Coronary artery (tissue), 2 donors: ENCODE measurements around the gene PRKCE.

Experiments
- DNase-seq: peaks from one replicate; pipeline ENCODE4 v3.0.0-alpha.2; 2017; ENCODE audit warnings: low spot score
- H3K27ac ChIP-seq, 2 donors: fragments of 200-600 bp; sonication (generic); one replicate each; pipeline ENCODE4 v1.5.1; 2016 to 2019
- H3K4me3 ChIP-seq: fragments of 200-600 bp; sonication (generic); 2 replicates; pipeline ENCODE4 v1.5.1; 2016; ENCODE audit warnings: mild to moderate bottlenecking, moderate library complexity
- TF ChIP-seq, protein P1 (sequence below): fragments of 200-600 bp; sonication (generic); IDR thresholded peaks from one replicate; pipeline ENCODE4 v1.5.1; 2019; ENCODE audit warnings: antibody characterized with exemption

The PRKCE gene

DNA sequence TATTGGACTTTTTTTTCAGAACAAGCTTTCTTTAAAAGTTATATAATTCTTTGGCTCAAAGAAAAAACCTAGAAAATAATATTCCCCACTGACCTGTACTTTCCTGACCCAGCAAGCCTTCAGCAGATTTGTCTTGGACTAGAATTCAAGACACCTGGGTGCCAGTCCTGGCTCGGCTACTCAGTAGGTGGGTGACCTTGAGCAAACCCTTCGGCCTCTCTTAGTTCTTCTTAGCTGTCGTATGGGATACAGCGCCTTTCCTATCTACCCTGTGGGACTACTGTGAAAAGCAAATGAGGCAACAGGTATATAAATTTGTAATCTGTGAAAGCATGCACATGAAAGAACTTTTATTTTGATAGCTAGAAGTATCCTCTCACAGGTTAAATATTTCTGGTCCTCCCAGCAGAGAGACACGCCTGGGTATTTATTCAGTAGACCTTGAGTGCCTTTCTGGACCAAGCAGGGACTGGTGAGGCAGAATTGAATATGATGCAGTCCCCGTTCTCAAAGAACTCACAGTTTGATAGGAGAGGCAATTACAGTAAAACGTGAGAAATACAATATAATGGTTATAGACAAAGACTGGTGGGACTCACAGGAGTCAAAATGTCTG is 576.3 kb downstream of the PRKCE start:
- H3K4me3 ChIP-seq = no peak overlapping the region
- no peak overlapping the region for H3K27ac ChIP-seq
- TF ChIP-seq, protein P1, sequence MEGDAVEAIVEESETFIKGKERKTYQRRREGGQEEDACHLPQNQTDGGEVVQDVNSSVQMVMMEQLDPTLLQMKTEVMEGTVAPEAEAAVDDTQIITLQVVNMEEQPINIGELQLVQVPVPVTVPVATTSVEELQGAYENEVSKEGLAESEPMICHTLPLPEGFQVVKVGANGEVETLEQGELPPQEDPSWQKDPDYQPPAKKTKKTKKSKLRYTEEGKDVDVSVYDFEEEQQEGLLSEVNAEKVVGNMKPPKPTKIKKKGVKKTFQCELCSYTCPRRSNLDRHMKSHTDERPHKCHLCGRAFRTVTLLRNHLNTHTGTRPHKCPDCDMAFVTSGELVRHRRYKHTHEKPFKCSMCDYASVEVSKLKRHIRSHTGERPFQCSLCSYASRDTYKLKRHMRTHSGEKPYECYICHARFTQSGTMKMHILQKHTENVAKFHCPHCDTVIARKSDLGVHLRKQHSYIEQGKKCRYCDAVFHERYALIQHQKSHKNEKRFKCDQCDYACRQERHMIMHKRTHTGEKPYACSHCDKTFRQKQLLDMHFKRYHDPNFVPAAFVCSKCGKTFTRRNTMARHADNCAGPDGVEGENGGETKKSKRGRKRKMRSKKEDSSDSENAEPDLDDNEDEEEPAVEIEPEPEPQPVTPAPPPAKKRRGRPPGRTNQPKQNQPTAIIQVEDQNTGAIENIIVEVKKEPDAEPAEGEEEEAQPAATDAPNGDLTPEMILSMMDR = no peak
- DNase-seq = no peak

DNA sequence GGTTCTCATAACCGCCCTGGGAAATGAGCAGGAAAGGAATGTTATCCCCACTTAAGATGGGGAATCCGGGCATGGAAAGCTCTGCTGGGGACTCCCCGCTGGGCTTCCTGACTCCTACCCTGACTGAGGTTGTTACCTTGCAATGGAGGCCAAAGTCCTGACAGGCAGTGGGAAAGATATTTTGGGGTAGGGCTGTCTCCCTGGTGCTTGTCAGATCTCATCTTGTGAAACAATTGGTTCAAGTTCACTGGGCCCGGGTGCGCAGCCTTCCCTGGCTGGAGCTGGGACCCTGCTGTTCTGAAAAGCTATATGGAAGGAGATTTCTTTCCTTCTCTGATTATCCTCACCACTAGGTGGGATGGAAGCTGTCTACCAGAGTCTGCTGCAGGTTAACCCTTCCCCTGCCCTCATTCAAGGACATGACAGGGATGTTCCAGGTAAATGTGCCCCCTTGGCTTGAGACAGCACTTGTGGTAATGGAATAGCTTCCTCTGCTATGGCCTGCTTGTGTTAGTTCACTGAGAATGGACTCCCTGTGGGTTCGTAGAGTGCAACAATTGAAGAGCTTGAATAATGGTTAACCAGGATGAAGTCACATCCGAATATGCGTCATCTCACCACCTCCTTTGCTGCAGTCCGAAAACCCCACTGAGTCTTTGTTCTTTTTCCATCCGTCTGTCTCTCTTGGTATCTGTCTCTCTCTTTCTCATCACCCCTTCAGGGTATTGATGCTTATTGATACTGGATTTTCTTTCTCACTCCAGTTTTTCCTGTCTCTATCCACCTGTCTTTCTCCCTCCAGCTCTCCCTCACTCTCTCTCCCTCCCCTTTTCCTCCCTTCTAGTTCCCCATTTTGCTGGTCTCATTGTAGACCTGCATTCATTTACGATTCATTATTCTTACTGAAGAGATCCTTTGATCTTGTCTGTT is 577.9 kb downstream of the PRKCE start:
- TF ChIP-seq, protein P1 = no peak
- Histone ChIP-seq H3K27ac (peak overlapping the region in 1 of 2 donors; percentile 44), H3K4me3 (no peak overlapping the region)
- no peak for DNase-seq

DNA sequence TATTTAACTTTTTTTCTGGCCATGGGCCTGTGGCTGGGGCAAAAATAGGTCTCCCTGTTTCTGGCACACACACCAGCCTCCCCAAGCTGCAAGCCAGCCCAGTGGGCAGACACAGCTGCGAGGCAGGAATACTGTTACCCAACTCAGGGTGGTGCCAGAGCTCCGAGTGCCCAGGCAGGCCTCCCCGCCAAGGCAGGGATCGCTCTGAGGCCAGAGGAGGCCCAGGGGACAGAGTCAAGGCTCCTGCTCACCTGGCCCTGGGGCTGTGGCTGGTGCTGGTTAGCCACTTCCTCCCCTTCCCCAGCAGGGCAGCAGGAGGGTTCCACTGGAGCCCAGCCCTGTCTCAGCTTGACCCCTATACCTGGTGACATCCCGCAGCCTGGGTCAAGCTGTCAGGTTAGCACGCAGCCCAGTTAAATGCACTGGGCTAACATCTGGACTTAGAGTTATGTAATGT is 578.7 kb downstream of the PRKCE start:
- peak overlapping the region; percentile 44 to 65 for H3K27ac ChIP-seq

DNA sequence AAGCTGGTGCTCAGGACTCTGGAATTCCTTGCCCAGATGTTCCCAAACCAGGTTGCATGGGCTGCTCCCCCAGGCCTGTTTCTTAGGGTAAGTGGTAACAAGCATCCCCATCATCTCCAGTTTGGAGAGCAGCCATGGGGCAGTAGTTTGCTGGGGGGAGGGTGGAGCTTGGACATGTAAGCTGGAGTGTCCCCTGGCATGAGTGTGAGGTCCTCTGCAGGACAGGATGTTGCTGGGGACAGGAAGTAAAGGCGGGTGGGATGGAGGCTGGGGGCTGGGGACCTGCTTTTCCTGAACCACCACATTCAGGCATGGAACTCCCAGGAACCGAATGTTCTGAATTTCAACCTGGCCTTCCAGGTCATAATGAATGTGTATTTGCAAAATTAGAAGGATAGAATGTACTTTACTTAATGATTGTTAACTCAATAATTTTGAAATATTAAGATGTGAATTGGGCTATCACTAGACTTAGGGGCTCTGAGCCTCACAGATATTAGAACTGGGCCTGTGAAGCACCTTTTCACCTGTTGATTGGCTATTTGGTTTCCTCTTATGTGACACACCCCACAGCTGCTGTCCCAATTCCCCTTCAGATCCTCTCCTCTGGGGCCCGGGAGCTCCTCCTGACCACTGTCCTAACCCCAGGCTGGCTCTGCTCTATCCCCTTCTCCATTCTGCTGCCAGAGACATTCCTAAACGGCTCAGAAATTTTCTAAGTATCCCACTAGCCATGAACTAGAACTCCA is 579.4 kb downstream of the PRKCE start:
- Histone ChIP-seq H3K4me3 (no peak overlapping the region), H3K27ac (peak overlapping the region in 1 of 2 donors; percentile 65)
- no peak for DNase-seq
- TF ChIP-seq, protein P1 = no peak

More for the DNA sequence above, 578.7 kb downstream of the PRKCE start:
- TF ChIP-seq, protein P1 = peak; percentile 32
- H3K4me3 ChIP-seq = no peak overlapping the region
- no peak for DNase-seq

DNA sequence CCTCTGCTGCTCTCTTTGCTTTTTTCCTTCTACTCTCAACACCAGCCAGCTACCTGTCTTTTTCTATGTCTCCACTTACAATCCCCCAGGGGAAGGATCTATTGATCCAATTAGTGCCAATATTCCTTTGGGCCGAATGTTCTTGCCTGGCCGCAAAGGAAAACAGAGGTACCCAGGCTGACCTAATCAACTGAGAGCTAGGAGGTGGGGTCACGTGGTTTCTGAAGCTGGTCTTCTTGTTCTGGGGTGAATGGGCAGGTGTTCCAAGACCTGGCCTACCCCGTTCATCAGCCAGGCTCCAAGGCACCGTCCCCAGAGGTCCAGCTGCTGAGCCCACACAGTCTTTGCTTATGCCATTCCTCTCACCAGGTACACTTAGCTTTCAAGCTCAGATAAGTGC is 580.2 kb downstream of the PRKCE start:
- DNase-seq = no peak
- Histone ChIP-seq H3K27ac (no peak overlapping the region), H3K4me3 (no peak overlapping the region)
- TF ChIP-seq, protein P1 = no peak

DNA sequence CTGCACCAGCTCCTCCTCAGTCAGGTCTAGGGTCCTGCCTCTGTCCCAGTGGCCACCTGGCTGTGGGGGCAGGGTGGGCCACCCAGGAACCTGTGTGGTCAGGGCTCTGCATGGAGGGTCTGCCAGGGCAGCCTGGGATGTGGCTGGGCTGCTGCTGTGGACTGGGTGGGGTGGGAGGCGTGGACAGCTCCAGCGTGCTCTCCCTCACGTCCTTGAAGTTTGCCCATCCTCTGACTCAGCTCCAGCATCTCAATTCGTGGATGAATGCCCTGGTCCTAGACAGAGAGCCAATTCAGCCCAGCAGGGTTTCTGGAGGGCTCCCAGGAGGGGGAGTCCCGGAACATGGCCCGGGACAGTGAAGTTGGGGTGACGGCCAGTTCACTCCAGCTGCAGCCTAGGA is 581.4 kb downstream of the PRKCE start:
- H3K4me3 ChIP-seq = no peak overlapping the region
- TF ChIP-seq, protein P1 = no peak
- no peak for DNase-seq
- no peak overlapping the region for H3K27ac ChIP-seq
